Activated CD8-positive, alpha-beta memory T cell treated with anti-CD3 and anti-CD28 coated beads, Interleukin-2, amount 10 ng/mL, durations not matched to agents 7 days and 5 days (primary cell): ENCODE data around the gene OXSR1. TPM values are rescaled to one million over a fixed set of nuclear protein-coding genes. Genes with fewer than 3 reads are reported as not detected.
"Not testable (repeated sequence)": the region's sequence is repeated elsewhere in the genome, so short reads cannot be mapped to it uniquely, and the experiment has no call there.

Experiments used
- ATAC-seq: fragments of 150-1000 bp; cut with Tn5 transposase; one replicate; pipeline ENCODE4 v1.10.0; 2021; ENCODE audit warnings: moderate library complexity
- CTCF ChIA-PET: fragments of 350-600 bp; sonication (Branson Sonifier 250); formaldehyde crosslinking; loops from one replicate; lab custom pipeline; 2021; ENCODE audit warnings: antibody characterized with exemption; lab: Charles Lee
- DNase-seq: peaks from one replicate; pipeline ENCODE4 v3.0.0-alpha.2; 2020
- H3K27ac Mint-ChIP-seq: one replicate; pipeline ENCODE4 v1.8.0; 2021; ENCODE audit warnings: mild to moderate bottlenecking, mixed read lengths
- H3K27me3 Mint-ChIP-seq: one replicate; pipeline ENCODE4 v1.8.0; 2021; ENCODE audit warnings: mixed read lengths
- H3K36me3 Mint-ChIP-seq: one replicate; pipeline ENCODE4 v1.8.0; 2021; ENCODE audit warnings: mild to moderate bottlenecking, mixed read lengths
- H3K4me1 Mint-ChIP-seq: one replicate; pipeline ENCODE4 v1.8.0; 2021; ENCODE audit warnings: mixed read lengths
- H3K4me3 Mint-ChIP-seq: one replicate; pipeline ENCODE4 v1.8.0; 2021; ENCODE audit warnings: mild to moderate bottlenecking, moderate library complexity, mixed read lengths
- H3K9me3 Mint-ChIP-seq: one replicate; pipeline ENCODE4 v1.8.0; 2022; ENCODE audit warnings: low read depth, mixed read lengths
- total RNA-seq, 2 experiments: library from RNA; stranded (reverse); gene quantifications; one replicate each; pipeline ENCODE4 v1.2.3, GENCODE V29; 2021

The OXSR1 gene
- total RNA-seq, 2 experiments from 2014 or later, result 47.8 to 56.3 TPM

- Mint-ChIP-seq H3K4me1 (peaks cover 40% of the 10 kb centered on the region), H3K4me3 (no peak overlapping the region), H3K27me3 (no peaks in the 10 kb centered on the region), H3K9me3 (no peaks in the 10 kb centered on the region), H3K27ac (peak overlapping the region; percentile 33), H3K36me3 (peaks cover 47% of the 10 kb centered on the region)
- CTCF ChIA-PET, result interaction anchor here (1.2 kb wide), 1 partner anchor 165 kb away, joined by 3 read pairs; no protein-coding TSS in a partner anchor
- DNase-seq (no peak), ATAC-seq (no peak)
Measured at GRCh38 chr3:38133557-38134405, 31.6 kb upstream of the OXSR1 start.

DNA sequence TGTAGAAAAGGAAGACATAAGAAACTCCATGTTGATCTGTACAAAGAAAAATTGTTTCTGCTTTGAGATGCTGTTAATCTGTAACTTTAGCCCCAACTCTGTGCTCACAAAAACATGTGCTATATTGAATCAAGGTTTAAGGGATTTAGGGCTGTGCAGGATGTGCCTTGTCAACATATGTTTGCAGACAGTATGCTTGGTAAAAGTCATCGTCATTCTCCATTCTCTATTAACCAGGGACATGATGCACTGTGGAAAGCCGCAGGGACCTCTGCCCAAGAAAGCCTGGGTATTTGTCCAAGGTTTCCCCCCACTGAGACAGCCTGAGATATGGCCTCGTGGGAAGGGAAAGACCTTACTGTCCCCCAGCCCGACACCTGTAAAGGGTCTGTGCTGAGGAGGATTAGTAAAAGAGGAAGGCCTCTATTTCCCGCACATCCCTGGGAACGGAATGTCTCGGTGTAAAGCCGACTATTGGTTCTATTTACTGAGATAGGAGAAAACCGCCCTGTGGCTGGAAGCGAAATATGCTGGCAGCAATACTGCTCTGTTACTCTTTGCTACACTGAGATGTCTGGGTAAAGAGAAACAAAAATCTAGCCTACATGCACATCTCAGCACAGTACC is 30.7 kb upstream of the OXSR1 start:
- Mint-ChIP-seq H3K4me3 (peak overlapping the region; percentile 84), H3K36me3 (peaks cover 41% of the 10 kb centered on the region), H3K4me1 (peaks cover 42% of the 10 kb centered on the region), H3K27ac (peak overlapping the region; percentile 33)
- H3K27me3 Mint-ChIP-seq, ATAC-seq, H3K9me3 Mint-ChIP-seq, DNase-seq, CTCF ChIA-PET: not testable (repeated sequence)

DNA sequence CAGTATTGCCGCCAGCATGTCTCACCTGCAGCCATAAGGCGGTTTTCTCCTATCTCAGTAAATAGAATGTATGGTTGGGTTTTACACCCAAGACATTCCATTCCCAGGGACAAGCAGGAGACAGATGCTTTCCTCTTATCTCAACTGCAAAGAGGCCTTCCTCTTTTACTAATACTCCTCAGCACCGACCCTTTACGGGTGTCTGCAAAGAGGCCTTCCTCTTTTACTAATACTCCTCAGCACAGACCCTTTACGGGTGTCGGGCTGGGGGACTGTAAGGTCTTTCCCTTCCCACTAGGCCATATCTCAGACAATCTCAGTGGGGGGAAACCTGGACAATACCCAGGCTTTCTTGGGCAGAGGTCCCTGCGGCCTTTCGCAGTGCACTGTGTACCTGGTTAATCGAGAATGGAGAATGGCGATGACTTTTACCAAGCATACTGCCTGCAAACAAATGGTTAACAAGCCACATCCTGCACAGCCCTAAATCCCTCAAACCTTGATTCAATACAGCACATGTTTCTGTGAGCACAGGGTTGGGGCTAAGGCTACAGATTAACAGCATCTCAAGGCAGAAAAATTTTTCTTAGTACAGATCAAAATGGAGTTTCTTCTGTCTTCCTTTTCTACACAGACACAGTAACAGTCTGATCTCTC is 29.6 kb upstream of the OXSR1 start:
- peak; percentile 73 for DNase-seq
- CTCF ChIA-PET, result interaction anchor here (1.1 to 2.3 kb wide), 6 partner anchors 16 to 211 kb away, joined by 3 to 12 read pairs (median 6); partner anchors contain the start of genes DLEC1 and XYLB
- Mint-ChIP-seq H3K27ac (peak overlapping the region; percentile 96), H3K4me3 (peak overlapping the region; percentile 84), H3K4me1 (peaks cover 53% of the 10 kb centered on the region), H3K36me3 (peaks cover 46% of the 10 kb centered on the region)
- ATAC-seq, H3K27me3 Mint-ChIP-seq, H3K9me3 Mint-ChIP-seq: not testable (repeated sequence)

DNA sequence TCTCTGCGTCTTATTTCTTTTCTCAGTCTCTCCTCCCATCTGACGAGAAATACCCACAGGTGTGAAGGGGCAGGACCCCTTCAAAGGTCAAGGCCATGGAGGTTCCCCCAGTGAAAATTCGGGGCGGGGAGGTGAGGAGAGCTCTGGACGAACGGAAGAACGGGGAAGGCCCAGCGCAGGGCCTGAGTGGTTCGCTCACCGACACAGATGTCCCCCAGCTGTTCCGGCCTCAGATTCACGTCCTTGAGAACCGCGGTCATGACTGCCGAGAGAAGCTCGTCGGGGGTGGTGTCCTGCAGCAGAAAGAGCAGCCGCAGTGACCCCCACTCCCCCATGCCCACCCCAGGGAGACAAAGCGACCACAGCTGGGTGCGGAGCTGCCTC is 29.0 kb upstream of the OXSR1 start:
- Mint-ChIP-seq H3K27me3 (no peaks in the 10 kb centered on the region), H3K9me3 (no peaks in the 10 kb centered on the region), H3K4me1 (peaks cover 59% of the 10 kb centered on the region), H3K36me3 (peaks cover 48% of the 10 kb centered on the region), H3K4me3 (peak overlapping the region; percentile 84), H3K27ac (peak overlapping the region; percentile 96)
- CTCF ChIA-PET, result interaction anchor here (1.1 to 2.3 kb wide), 8 partner anchors 17 to 210 kb away, joined by 3 to 16 read pairs (median 6); partner anchors contain the start of genes DLEC1, OXSR1 and XYLB
- DNase-seq, result peak; percentile 50
- no peak for ATAC-seq

GRCh38 chr3:38136777-38137614 is 28.3 kb upstream of the OXSR1 start, which contains the start of gene ACAA1:
Gene ACAA1, minus strand, starts transcription at chr3:38137127. Its CDS starts 92 bp downstream, at chr3:38137035.
- ATAC-seq (peak; percentile 88), DNase-seq (peak; percentile 100)
- CTCF ChIA-PET, result interaction anchor here (0.7 to 2.3 kb wide), 10 partner anchors 17 to 384 kb away, joined by 3 to 16 read pairs (median 6); partner anchors contain the start of genes DLEC1, OXSR1 and XYLB
- no peaks in the 10 kb centered on the region for H3K9me3 Mint-ChIP-seq
- H3K36me3 Mint-ChIP-seq, result peaks cover 47% of the 10 kb centered on the region
- H3K4me1 Mint-ChIP-seq, result peaks cover 63% of the 10 kb centered on the region
- peak within 1 kb of the TSS; percentile 84 for H3K4me3 Mint-ChIP-seq
- H3K27ac Mint-ChIP-seq, result peak within 1 kb of the TSS; percentile 96
- H3K27me3 Mint-ChIP-seq, result no peaks in the 10 kb centered on the region

DNA sequence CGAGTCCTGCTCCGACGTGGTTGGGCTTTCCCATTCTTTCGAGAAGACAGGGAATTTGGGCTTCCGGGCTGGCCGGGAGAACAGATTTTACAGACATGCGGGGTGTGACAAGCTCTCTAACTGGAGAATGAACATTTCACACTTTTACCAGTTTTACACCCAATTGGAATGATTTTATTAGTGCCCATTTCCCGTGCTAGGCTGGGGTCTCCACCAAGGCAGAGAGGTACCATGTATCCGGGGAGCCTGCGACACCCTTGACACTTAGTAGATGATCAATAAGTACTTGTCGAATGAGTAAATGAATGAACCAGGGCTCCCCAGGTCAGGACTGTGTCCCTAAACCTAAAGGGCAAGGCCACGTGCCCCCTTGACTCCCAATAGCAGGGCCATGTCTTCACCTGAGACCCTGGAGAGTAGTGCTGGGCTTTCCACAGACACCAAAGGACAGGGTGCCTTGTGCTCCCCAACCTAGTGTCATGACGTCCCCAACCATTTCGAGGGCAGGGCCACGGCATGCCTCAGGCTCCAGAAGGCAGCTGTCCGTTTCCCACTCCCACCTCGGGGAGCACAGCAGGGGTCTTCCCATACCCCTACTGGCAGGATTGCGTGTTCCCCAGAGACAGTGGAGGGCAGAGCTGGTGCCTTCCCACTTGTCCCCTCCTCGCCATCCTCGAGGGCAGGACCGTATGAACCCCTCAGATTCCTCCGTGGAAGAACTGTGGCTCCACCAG is 27.6 kb upstream of the OXSR1 start:
- Mint-ChIP-seq H3K36me3 (peaks cover 51% of the 10 kb centered on the region), H3K9me3 (no peaks in the 10 kb centered on the region), H3K27me3 (no peaks in the 10 kb centered on the region), H3K4me3 (peak overlapping the region; percentile 84), H3K4me1 (peaks cover 63% of the 10 kb centered on the region), H3K27ac (peak overlapping the region; percentile 96)
- ATAC-seq (peak; percentile 2), DNase-seq (peak; percentile 60)
- CTCF ChIA-PET, result interaction anchor here (0.7 to 2.3 kb wide), 7 partner anchors 22 to 384 kb away, joined by 3 to 16 read pairs (median 7); partner anchors contain the start of genes OXSR1 and XYLB

GRCh38 chr3:38138349-38139190 is 26.8 kb upstream of the OXSR1 start, which contains the start of gene MYD88:
Gene MYD88, plus strand, starts transcription at chr3:38138661. Its CDS starts 40 bp downstream, at chr3:38138701.
- H3K4me3 Mint-ChIP-seq, result peak within 1 kb of the TSS; percentile 84
- peak; percentile 65 for ATAC-seq
- CTCF ChIA-PET, result interaction anchor here (0.9 to 2.2 kb wide), 4 partner anchors 8 to 142 kb away, joined by 3 to 10 read pairs (median 4); partner anchors contain the start of gene OXSR1
- H3K36me3 Mint-ChIP-seq, result peaks cover 45% of the 10 kb centered on the region
- DNase-seq, result peak; percentile 93
- no peaks in the 10 kb centered on the region for H3K9me3 Mint-ChIP-seq
- H3K4me1 Mint-ChIP-seq, result peaks cover 60% of the 10 kb centered on the region
- peak within 1 kb of the TSS; percentile 96 for H3K27ac Mint-ChIP-seq
- H3K27me3 Mint-ChIP-seq, result no peaks in the 10 kb centered on the region

DNA sequence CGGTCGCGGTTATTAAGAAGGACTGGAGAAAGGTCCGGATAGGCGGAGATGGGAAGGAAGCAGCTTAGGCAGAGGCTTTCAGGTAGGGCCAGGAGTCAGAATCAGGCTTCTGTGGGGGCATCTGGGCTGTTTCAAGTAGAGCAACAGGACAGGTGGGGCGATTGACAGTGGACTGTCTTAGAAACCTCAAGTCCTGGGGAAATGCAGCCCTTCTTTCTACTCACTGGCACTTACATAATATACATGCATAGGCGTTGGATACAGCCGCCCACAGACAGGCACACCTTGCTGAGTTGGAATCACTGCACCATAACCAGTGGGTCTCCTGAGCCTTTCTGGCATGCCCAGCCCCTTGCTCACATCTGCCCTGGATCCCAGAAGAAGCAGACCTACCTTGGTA is 26.1 kb upstream of the OXSR1 start:
- H3K9me3 Mint-ChIP-seq, result no peaks in the 10 kb centered on the region
- ATAC-seq (no peak), DNase-seq (no peak)
- H3K4me1 Mint-ChIP-seq, result peaks cover 54% of the 10 kb centered on the region
- CTCF ChIA-PET, result interaction anchor here (0.9 to 2.2 kb wide), 4 partner anchors 9 to 142 kb away, joined by 3 to 10 read pairs (median 4); partner anchors contain the start of gene OXSR1
- H3K36me3 Mint-ChIP-seq, result peaks cover 44% of the 10 kb centered on the region
- H3K4me3 Mint-ChIP-seq, result peak overlapping the region; percentile 84
- H3K27ac Mint-ChIP-seq, result peak overlapping the region; percentile 96
- H3K27me3 Mint-ChIP-seq, result no peaks in the 10 kb centered on the region

DNA sequence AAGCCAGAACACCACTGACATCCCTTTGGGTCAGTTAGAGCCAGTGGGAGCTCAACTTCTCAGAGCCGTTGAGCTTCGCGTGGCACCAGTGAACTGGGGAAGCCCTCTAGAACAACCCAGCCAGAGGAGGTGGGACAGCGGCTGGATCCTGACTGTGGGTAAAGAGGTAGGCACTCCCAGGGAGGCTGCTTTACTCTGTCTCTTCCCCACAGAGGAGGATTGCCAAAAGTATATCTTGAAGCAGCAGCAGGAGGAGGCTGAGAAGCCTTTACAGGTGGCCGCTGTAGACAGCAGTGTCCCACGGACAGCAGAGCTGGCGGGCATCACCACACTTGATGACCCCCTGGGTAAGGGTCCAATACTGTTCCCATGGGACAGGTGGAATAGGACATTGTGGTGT is 25.7 kb upstream of the OXSR1 start:
- no peak for ATAC-seq
- DNase-seq, result peak; percentile 41
- H3K4me3 Mint-ChIP-seq, result peak overlapping the region; percentile 84
- H3K27ac Mint-ChIP-seq, result peak overlapping the region; percentile 96
- H3K36me3 Mint-ChIP-seq, result peaks cover 40% of the 10 kb centered on the region
- CTCF ChIA-PET, result interaction anchor here (1.0 to 2.2 kb wide), 5 partner anchors 9 to 143 kb away, joined by 3 to 10 read pairs (median 3); no protein-coding TSS in a partner anchor
- peaks cover 49% of the 10 kb centered on the region for H3K4me1 Mint-ChIP-seq
- no peaks in the 10 kb centered on the region for H3K9me3 Mint-ChIP-seq
- H3K27me3 Mint-ChIP-seq, result no peaks in the 10 kb centered on the region

GRCh38 chr3:38140326-38141172 is 24.8 kb upstream of the OXSR1 start:
- Mint-ChIP-seq H3K4me3 (peak overlapping the region; percentile 84), H3K27me3 (no peaks in the 10 kb centered on the region), H3K9me3 (no peaks in the 10 kb centered on the region), H3K4me1 (peaks cover 42% of the 10 kb centered on the region), H3K36me3 (peaks cover 35% of the 10 kb centered on the region), H3K27ac (no peak overlapping the region)
- ATAC-seq (no peak), DNase-seq (peak; percentile 39)
- CTCF ChIA-PET, result interaction anchor here (0.9 to 2.2 kb wide), 4 partner anchors 13 to 23 kb away, joined by 3 to 10 read pairs (median 4); no protein-coding TSS in a partner anchor
